ENCODE results near the gene AFF3.

DNA sequence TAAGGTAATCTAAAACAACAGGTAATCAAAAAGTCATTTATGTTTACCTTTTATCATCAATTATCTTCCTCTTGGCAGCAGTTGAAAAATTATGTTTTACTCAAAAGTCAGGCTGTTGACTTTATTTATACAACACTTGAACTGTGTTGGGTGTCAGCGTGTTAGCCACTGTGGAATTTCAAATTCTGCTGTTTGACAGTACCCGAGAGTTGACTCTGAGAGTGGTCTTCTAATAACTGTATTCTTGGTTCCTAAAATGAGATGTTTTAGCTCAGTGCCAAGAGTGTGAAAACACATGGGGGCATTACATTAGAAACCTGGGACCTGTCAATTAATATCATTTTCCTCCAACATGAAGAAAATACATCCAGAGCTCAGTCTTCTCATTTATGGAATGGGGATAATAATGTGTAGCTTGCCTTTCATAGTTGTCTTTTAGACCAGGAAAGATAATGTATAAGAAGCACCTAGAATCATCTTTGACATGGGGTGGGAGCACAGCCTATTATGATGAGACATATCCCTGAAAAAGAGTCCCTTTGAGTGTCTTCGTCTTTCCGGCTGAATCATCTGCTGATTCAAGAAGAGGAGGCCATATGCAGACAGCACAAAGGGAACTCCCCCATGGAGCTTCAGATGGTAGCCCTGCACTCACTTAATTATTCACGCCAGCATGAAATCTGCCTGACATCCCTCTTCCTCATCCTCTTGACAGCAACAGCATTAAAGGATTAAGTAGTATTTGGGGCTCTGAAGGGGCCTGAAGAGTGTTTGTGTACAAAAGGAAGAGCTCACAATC, 89.1 kb downstream of the AFF3 start:
- TF ChIP-seq, protein P1, sequence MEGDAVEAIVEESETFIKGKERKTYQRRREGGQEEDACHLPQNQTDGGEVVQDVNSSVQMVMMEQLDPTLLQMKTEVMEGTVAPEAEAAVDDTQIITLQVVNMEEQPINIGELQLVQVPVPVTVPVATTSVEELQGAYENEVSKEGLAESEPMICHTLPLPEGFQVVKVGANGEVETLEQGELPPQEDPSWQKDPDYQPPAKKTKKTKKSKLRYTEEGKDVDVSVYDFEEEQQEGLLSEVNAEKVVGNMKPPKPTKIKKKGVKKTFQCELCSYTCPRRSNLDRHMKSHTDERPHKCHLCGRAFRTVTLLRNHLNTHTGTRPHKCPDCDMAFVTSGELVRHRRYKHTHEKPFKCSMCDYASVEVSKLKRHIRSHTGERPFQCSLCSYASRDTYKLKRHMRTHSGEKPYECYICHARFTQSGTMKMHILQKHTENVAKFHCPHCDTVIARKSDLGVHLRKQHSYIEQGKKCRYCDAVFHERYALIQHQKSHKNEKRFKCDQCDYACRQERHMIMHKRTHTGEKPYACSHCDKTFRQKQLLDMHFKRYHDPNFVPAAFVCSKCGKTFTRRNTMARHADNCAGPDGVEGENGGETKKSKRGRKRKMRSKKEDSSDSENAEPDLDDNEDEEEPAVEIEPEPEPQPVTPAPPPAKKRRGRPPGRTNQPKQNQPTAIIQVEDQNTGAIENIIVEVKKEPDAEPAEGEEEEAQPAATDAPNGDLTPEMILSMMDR (IDR thresholded peaks at IDR 0.05): no peak
- TF ChIP-seq POLR2A (IDR thresholded peaks at IDR 0.05): no peak
